HG02759 (cell line): ENCODE measurements around the gene IFRD2.

Experiments used
- ATAC-seq: cut with Tn5 transposase; IDR thresholded peaks from one replicate; pipeline ENCODE4 v1.9.1; 2021; ENCODE audit warnings: mild to moderate bottlenecking, moderate library complexity; ENCODE audit not compliant: unreplicated experiment

IFRD2 gene, protein sequence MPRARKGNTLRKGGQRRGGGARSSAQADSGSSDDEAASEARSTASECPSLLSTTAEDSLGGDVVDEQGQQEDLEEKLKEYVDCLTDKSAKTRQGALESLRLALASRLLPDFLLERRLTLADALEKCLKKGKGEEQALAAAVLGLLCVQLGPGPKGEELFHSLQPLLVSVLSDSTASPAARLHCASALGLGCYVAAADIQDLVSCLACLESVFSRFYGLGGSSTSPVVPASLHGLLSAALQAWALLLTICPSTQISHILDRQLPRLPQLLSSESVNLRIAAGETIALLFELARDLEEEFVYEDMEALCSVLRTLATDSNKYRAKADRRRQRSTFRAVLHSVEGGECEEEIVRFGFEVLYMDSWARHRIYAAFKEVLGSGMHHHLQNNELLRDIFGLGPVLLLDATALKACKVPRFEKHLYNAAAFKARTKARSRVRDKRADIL

DNA sequence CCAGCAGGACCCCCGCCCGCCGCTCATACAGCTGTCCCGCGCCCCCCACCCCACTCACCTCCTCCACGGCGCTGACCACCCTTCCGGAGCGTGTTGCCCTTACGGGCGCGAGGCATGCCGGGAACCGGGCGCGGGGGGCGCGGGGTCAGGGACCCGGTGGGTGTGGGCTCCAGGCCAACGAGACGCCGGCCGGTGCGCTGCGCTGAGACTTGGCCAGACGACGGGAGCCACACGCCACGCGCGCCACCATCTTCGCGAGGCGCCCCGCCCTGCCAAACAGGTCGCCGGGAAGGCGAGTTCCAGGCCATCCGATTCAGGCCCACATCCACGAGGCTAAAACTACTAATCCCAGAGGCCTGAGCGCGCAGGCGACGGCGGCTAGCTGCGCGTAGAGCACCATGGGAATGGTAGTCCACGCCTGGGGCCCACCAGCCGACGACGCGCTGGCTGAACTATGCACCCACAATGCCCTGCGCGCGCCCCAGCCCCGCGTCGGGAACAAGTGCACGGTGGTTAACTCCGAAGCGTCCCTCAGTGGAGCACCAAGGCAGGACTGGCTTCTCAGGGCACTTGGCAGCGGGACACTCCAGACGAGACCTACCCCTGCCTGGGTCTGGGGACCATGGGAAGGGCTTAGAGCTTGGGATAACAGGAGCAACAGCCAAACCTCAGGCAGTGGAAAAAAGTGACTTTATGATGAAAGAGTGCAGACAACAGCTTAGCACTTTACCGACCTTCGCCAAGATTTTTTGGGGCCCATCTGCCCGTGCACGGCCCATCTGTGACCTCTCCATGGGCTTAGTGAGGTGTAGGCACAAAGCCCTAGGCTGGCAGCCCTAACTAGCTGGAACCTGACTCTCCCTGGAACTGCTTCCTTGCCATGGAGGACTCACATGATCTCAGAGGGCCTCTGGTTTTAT lies at the start of gene IFRD2:
IFRD2 (minus strand) TSS at position 271 of the 920 bp plus-strand sequence; CDS start at position 116, 155 bp downstream.
- ATAC-seq, result peak; percentile 94

DNA sequence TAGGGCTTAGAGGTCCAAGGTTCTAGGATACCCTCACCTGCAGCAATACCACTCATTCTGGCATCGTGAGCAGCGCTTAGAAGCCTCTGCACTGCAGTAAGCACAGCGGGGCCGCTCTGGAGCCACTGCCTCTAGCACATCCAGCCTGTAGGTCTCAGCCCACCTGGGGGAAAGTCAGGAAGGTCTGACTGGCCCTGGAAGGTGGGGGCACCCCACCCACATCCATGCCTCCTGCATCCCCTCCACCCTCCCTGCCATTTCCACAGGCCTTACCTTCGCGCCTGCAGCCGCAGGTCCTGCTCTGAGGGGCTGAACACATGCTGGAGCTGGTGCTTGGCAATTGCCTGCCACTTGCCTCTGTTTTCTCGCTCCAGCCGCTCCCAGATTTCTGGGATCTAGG lies 49.3 kb upstream of the IFRD2 start:
- ATAC-seq, result no peak

DNA sequence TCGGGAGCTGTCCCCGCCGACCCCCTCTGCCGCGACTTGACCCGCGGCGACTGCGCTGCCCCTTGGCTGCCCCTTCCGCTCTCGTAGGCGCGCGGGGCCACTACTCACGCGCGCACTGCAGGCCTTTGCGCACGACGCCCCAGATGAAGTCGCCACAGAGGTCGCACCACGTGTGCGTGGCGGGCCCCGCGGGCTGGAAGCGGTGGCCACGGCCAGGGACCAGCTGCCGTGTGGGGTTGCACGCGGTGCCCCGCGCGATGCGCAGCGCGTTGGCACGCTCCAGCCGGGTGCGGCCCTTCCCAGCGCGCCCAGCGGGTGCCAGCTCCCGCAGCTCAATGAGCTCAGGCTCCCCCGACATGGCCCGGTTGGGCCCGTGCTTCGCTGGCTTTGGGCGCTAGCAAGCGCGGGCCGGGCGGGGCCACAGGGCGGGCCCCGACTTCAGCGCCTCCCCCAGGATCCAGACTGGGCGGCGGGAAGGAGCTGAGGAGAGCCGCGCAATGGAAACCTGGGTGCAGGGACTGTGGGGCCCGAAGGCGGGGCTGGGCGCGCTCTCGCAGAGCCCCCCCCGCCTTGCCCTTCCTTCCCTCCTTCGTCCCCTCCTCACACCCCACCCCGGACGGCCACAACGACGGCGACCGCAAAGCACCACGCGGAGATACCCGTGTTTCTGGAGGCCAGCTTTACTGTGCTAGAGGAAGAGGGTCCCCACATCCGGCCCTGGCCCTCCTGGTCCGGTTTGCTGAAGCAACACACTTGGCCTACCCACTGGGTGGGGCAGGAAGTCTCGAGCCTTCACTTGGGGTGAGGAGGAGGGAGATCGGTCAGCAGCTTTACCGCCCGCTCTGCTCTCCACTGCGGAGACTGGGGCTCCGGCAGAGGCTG lies 48.5 kb upstream of the IFRD2 start, which contains the start of gene RASSF1:
RASSF1 (minus strand) TSS at position 389 of the 882 bp plus-strand sequence; CDS start at position 358, 31 bp downstream.
- ATAC-seq, result peak; percentile 24

DNA sequence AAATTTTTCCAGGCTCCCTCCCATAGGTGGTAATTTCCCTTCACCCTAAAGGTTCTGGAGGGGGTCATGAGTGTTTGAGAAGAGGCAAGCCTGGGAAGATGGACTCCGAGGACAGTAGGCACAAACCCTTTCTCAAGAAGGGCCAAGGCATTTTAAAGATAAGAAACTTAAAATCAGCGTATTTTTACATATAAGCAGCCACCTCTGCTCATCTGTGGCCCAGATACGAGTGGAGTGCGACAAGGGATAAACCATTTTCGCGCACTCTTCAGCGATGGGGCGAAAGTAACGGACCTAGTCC lies 47.9 kb upstream of the IFRD2 start:
- ATAC-seq, result no peak

DNA sequence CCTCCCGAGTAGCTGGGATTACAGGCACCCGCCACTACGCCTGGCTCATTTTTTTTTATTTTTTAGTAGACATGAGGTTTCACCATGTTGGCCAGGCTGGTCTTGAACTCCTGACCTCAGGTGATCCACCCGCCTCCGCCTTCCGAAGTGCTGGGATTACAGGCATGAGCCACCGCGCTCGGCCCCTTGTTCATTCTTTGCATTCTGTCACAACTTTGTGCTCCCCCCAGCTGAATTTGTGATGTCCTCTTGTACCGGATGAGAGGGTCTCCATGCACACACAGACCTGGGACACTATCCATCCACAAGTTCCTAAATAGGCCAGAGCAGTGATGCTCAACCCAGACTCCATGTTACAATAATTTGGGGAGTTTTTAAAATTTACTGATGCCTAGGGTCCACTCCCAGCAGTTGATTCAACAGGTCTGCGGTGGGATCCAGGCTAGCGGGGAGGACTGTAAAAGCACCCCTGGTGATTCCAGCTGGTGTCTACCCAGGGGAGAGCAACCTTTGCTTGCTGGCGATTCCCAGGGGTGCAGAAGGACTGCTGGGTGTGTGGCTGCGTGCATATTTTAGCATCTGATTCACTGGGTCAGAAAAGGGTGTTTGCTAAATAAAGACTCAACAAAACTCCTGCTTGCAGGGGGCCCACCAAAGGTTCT lies 47.4 kb upstream of the IFRD2 start:
- no peak for ATAC-seq

DNA sequence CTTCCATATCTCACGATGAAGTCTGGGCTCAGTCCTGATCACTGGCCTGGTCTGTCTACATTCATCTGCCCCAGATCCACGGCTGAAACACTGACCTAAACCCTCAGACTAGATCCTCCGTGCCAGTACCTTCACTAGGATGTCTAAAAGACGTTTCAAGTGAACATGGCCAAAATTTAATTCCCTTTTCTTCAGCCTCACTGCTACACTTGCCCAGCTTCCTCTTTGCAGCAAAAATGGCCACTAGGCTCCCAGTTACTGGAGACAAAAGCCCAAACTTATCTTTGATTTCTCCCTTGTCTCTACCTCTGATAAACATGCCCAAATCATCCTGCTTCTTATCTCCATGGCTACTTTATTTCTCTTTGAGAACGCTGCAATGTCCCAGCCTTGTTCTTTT lies 46.7 kb upstream of the IFRD2 start:
- no peak for ATAC-seq

DNA sequence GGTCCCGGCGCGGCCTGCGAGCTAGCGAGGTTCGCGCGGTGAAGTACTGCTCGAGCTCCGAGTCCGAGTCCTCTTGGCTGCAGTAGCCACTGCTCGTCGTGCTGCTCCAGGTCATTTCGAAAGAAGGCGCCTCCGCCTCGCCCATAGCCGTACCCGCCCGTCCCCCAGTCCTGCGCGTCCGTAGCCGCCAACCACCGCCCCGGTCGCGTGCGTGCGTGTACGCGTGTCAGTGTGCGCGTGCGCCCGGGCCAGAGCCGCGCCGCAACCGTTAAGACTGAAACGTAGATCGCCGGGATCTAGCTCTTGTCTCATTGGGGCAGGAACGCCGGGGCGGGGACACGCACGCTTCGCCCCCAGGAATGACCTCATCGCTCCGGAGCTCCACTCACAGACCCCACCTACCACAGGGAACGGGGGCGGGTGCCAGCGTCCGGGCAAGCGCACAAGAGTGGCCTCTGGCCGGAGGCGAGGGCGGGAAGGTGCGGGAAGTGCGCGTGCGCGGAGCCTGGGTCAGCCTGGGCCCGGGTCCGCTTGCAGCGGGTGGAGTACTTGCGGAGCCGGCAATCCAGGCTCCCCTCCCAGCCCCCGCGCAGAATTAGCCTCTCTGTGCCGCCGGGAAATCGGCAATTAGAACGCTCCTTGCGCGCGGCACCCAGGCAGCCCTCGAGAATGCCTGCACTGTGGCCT lies 45.1 kb upstream of the IFRD2 start:
- ATAC-seq, result peak; percentile 70

DNA sequence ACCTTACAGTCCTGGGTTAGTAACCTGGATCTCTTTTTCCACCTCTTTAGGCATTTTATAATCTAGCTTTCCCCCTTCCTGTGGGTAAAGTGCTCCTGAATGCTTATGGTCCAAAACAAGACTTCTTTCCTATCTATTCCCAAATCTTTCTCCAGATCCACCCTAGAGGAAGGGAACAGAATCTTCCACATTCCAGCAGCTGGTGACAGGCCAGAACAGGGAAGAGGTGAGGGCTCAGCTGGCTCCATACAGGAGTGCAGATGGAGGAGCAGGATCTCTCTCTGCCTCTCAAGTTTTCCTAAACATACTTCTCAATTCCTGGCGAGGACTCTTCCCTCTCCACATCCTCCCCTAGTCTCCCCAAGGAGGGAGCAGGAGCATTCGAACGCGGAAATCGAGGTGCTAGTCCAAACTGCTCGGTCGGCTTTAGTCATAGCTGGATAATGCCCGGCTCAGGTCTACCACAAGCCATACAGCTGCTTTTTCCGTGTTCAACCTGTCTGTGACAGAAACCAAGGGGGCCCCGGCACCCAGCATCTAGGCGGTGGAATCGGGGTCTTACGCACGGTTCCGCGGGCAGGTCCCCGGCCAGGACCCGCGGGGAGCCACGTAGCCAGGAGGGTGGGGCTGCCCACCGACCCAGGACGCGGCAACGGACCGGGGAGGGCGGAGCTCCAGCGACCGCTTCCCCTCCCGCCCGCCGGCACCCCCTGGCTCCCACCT lies 44.4 kb upstream of the IFRD2 start:
- peak; percentile 38 for ATAC-seq

DNA sequence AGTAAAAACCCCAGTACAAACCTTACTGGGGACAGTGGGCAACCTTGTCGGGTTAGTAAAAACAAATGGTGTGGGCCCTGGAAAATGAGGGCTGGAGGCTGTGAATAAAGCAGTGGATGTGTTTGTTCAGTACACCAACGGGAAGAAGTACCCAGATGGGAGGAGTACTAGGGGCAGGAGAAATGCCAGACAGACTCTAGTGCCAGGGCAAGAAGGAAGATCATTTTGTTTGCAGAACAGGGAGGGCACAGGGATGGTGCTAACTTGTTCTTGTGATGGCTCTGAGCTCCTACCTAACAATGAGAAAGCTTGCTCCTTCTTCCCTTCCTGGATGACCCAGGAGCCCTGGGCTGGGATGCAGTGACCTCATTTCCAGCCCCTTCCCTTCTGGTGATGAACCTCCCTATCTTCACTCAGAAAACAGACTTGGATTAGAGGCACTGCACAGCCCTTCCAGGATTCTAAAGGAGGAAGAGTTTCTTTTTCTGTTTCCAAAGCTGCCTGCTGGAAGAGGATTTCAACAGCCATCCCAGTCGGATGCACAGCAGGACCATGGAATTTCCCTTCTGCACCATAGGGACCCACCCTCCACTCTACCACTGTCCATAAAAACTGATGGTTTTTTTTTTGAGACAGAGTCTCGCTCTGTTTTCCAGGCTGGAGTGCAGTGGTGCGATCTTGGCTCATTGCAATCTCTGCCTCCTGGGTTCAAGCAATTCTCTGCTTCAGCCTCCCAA lies 42.3 kb upstream of the IFRD2 start:
- ATAC-seq, result no peak

DNA sequence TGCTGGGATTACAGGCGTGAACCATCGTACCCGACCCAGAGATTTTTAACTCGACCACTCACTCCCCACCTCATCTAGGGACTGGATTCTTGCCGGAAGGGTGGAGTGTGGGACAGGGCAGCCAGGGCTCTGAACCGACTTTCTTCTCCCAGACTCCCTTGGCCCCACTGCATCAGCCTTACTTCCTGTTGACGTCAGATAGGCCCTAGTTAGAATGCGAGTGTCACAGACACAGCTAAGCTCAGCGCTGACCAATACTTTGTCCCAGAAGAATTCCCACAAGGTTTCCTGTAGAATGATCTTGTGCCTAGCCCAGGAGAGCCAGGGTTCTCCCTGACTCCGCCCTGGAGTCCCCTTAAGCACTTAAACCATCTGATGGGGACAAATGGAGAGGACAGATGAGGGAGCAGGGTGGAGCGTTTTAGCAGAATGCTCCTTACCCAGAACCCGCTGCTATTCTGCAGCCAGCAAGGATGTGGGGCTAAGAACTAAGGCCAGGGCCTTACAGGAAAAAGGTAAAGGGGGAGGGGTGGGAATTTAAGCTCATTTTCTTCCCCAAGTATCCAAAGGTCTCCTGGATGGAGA lies 41.6 kb upstream of the IFRD2 start:
- ATAC-seq, result no peak

DNA sequence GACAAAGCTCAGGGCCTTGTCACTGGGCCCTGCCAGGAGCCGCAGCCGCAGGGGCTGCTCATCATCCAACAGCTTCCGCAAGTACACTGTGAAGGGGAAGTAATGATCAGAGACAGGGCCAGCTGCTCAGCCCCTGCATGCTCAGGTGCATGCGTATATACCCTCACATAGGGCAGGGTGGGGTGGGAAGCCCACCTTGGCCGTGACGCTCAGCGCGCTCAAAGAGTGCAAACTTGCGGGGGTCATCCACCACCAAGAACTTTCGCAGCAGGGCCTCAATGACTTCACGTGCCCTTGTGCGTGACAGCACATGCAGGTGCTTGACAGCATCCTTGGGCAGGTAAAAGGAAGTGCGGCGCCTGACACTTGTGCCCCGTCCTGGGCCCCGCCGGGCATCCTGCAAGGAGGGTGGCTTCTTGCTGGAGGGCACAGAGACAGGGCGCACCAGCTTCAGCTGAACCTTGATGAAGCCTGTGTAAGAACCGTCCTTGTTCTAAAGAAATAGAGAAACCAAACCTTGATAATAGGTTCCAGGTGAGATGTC lies 39.2 kb upstream of the IFRD2 start:
- ATAC-seq, result no peak

DNA sequence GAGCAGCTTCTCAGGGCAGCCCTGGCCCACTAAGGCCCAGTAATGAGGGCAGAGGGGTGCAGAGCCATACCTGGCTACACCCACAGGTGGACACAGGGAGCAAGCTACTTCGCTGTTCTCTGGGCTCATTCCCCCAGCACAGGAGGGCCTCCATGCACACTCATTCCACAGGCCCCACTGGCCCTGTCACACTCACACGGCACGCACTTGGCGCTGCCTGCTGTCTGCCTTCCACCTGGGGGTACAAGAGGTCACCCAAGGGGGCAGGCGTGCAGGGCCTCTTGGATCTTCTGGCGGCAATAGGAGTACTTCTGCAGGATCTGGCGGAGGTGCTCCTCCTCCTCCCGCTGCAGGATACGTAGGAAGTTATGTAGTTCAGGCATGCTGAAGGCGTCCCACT lies 38.1 kb upstream of the IFRD2 start:
- no peak for ATAC-seq

DNA sequence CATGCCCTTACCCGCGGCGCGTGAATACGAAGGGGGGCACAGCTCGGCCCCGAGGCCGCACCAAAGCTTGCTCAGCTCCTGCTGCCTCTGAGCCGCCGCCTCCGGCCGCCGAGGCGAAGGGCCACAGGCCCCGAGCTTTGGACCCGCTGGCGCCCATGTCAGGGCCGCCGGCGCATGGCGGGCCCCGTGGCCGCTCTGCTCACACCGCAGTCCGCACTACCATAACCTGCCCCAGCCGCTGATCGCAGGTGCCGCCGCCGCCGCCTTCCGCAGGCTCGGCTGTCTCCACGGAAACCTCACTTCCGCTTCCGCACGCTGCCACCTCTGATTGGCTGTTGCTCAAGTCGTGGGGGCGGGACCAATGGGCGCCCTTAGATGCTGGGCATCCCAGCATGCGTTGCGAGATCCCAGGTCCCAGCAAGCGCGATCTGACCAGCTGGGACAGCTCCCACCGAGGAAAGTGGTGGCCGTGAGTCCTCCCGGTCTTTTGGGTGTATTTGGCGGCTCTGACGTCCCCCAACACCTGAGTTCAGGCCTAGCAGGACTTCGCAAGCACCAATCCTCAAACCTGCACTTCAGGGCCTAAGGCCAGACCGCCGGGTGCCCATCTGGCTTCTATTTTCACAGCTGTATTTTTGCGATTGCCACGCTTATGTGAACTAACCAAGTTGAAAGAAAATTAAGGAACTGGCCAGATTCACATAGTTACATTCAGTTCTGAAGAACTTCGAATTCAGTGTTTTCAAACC lies 35.9 kb upstream of the IFRD2 start, which contains the start of gene TUSC2:
TUSC2 (minus strand) TSS at position 281 of the 749 bp plus-strand sequence; CDS start at position 157, 124 bp downstream.
- peak; percentile 91 for ATAC-seq

DNA sequence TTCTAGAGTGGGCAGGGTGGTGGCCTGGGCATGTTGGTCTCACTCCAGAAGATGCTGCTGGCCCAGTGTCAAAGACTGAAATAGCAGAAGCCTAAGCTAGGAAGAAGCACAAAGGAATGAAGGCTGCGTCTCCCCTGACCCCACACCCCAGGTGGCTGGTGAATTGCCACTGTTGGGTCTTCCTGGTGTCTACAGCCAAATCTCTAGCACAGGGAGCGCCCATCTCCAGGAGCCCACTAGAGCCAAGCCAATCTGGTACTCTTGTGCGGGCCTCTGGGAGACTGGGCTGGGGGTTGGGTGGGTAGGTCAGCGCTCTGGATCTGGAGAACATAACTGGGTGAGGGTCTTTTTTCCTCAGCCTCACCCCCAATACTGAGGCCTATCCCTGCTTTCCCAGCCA lies 34.9 kb upstream of the IFRD2 start:
- ATAC-seq, result no peak

DNA sequence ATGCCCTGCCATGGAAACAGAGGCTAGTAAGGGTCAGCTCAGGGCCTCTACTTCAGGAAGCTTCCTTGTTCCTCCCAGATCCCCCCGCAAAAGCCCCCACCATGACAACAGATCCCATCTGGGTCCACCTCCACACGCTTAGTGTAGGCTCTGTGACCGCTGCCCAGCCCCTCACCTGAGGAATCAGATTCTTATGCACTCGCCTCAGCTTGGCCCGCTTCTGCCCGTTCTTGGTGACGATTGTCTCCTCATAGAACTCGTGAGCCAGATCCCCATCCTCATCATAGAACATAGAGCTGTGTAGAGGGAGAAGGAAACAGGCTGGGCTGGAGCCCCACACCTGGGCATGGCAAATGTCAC lies 33.9 kb upstream of the IFRD2 start:
- ATAC-seq, result no peak

DNA sequence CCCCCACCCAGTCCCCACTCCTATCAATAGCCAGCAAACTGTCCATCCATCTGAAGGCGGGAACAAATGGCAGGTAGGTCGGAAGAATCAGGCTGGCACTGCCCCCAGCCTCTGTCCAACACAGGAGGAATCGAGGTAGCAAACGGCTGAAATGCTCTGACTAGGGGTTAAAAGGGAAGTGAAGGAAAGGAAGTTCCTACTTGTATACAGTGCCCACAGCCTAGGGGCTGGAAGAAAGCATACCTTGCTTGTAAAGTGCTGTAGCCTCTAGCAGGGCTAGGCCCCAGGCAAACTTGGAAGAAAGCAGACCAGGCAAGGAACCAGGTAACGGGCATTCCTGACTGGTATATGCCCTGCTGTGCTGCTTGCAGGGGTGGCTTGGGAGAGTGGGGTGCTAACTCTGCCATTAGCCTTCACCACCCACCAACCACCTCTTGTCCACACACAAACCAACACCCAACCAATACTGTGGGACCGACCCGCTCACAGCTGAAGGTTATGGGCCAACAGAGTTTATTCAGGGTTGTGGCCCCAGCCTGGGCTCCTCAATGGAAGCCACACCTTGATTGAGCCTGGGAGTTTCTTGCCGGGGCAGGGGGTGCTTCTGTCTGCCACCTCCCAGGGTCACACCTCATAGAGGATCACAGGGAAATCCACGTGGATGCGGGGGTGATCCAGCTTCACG lies 33.4 kb upstream of the IFRD2 start:
- ATAC-seq, result no peak

DNA sequence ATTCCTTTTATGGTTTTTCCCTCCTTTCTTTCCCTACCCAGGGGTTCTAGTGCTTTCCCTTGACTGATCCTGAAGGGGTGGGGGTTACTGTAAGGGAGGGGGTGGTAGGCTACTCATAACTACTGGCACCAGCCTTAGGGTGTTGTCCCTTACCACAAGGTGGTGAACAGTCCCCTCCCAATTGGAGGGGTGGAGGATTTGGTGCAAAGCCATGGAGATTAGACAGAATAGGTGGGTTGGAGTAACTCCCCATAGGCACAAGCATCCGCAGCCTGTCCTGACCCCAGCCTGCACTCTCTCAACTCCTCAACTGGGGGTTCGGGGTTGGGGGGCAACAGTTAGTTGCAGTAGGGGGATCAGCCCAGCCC lies 32.9 kb upstream of the IFRD2 start:
- ATAC-seq, result no peak
